ENCODE results near the gene PP2D1. TPM values are rescaled to one million over a fixed set of nuclear protein-coding genes. Genes with fewer than 3 reads are reported as not detected.

PP2D1 gene
- total RNA-seq, 4 donors from 2014 or later, result not detected

DNA sequence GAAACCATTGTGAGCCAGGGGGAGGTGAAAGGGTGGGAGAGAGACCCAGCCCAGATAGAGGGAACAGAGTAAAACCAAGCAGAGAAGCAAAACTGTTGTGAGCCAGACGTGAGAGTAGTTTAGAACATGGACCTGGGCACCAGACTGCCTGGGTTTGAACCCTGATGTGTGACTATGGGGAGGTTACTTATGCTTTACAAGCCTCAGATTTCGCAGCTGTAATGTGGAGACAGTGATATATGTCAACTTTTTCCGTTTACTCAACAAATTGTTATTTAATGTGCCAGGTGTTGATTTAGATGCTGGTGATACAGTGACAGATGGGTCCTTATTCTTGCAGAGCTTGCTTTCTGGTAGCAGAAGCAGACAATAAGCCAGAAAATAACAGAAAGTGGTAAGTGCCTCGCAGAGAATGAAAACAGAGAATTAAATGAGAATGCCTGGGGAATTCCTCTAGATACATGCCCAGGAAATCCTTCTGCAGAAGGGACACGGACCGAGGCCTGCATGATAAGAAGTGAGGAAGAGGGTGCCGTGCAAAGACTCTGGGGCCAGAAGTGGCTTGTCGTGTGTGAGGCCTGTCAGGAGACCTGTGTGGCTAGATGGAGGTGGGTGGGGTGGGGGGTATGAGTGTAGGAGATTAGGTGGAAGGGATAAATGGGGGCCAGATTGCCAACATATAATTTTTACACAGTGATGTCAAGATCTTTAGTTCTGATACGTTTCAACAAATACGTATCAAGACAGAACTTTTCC, 43.1 kb upstream of the PP2D1 start:
- TF ChIP-seq, protein P1, sequence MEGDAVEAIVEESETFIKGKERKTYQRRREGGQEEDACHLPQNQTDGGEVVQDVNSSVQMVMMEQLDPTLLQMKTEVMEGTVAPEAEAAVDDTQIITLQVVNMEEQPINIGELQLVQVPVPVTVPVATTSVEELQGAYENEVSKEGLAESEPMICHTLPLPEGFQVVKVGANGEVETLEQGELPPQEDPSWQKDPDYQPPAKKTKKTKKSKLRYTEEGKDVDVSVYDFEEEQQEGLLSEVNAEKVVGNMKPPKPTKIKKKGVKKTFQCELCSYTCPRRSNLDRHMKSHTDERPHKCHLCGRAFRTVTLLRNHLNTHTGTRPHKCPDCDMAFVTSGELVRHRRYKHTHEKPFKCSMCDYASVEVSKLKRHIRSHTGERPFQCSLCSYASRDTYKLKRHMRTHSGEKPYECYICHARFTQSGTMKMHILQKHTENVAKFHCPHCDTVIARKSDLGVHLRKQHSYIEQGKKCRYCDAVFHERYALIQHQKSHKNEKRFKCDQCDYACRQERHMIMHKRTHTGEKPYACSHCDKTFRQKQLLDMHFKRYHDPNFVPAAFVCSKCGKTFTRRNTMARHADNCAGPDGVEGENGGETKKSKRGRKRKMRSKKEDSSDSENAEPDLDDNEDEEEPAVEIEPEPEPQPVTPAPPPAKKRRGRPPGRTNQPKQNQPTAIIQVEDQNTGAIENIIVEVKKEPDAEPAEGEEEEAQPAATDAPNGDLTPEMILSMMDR (IDR thresholded peaks at IDR 0.05; ENCODE audit: low read depth), result no peak

DNA sequence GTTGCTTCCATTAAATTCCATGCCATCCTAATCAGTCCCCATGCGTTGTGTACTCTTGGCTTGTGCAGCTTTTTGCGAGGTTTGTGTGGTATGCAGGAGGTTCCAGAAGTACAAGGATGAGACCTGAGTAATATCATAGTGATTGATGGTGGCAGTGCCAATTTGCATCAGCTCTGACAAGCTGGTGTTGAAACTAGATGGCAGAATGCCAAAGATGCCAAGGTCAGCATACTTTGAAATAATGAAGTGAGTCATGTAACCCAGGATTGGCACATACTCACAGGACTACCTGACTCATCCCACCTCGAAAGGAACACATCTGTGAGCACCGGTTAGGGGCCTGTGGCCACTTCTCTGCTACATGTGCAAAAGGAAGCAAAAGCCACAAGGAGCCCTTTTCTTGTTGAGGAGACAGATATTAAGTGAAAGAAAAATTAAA, 42.5 kb upstream of the PP2D1 start:
- TF ChIP-seq, protein P1 (IDR thresholded peaks at IDR 0.05; ENCODE audit: low read depth), result no peak

DNA sequence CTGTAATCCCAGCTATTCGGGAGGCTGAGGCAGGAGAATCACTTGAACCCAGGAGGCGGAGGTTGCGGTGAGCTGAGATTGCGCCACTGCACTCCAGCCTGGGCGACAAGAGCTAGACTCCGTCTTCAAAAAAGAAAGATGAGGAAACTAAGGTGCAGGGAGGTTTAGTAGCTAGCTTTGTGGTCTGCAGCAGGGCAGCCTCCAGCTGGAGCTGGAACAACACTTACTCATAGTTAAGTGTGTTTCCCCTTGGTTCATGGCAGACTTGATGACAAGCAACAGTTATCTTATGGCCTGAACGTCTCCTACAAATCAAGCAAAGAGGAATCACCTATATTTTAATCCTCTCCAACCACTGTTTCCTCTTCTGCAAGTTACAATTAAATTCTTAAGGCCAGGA, 40.8 kb upstream of the PP2D1 start:
- TF ChIP-seq, protein P1 (IDR thresholded peaks at IDR 0.05; ENCODE audit: low read depth), result no peak

DNA sequence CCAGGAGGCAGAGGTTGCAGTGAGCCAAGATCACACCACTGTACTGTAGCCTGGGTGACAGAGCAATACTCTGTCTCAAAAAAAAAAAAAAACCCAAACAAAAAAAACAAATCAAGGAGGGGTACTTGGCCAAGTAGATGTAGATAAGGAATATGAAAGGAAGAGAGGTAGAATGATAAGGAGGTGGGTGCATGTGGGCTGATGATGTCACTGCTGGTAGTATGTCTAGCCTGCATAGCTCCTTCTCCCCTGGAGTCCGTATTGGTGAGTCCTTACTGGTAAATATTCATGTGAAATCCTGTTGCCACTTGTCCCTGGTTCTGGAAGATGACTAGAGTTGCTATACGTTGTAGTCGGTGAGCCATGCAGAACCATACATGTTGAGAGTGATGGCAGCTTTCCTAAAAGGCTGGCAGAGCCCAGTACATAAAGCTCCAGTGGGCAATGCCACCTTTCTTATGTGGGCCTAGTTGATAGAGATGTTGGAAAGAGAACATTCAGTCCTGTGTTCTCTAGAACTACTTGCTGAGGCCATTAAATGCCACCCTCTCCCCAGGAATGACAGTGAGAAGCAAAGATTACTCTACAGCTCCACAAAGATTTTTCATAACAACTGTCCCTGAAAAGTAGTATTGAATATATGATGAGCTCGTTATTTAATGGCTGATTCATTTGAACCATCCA, 39.2 kb upstream of the PP2D1 start:
- TF ChIP-seq, protein P1 (IDR thresholded peaks at IDR 0.05; ENCODE audit: low read depth), result no peak

DNA sequence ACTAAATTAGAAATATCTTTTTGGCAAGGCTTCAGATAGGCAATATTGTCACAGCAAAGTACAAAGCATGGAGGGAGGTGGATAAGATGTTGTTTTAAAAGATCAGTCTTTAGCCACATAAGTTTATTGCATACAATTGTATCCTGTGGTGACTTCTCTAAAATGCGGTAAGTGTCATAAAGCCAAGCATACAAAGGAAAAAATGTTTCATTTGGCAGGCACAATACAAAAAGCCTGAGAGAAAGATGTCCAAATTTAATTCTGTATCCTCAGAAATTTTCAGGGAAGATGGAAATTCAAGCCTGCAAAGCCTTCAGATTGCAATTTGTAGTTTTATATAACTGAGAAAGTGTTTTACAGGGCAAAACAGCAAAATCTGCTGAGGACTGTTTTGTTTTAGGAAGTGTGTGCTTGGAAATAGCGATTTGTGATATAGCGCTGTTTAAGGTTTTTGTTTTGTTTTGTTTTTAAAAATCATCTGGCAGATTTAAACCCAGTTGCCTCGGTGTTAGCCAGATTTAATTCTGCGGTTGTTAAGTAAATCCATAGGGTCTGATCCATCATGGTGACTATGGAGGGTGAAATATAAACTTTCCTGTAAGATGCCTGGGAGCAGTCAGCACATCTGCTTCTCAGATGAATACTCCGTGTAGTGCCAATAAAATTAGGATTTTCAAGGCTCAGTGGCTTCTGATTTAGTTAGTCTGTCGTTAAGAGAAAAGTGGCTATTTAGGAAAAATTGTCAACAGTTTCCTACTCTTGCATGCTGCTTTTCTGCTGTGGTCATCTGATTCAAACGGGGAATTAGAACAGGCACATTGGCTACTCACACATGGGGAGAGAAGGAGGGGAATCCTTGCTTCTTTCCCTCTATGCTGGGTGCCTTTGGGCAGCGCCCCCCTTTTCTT, 36.2 kb upstream of the PP2D1 start:
- TF ChIP-seq, protein P1 (IDR thresholded peaks at IDR 0.05; ENCODE audit: low read depth), result no peak

DNA sequence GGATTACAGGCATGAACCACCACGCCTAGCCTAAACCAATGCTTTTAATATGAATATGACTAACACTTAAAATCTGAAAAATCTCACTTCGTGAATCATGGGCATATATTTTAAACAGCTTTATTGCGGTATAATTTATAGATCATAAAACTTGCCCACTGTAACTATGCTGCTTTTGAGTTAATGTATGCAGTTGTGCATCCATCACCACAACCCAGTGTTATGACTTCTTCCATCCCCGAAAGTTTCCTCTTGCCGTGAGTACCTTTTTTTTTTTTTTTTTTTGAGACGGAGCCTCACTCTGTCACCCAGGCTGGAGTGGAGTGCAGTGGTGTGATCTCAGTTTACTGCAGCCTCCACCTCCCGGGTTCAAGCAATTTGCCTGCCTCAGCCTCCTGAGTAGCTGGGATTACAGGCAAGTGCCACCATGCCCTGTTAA, 35.3 kb upstream of the PP2D1 start:
- TF ChIP-seq, protein P1 (IDR thresholded peaks at IDR 0.05; ENCODE audit: low read depth), result no peak

All from subcutaneous adipose tissue (tissue), 4 donors.